IPS DF 19.7 (cell line): Measurements from ENCODE around the gene EBP.

Source experiments
- DNase-seq: peaks from one replicate; pipeline ENCODE4 v3.0.0-alpha.2; 2013; ENCODE audit warnings: low read depth, low spot score

Gene EBP

DNA sequence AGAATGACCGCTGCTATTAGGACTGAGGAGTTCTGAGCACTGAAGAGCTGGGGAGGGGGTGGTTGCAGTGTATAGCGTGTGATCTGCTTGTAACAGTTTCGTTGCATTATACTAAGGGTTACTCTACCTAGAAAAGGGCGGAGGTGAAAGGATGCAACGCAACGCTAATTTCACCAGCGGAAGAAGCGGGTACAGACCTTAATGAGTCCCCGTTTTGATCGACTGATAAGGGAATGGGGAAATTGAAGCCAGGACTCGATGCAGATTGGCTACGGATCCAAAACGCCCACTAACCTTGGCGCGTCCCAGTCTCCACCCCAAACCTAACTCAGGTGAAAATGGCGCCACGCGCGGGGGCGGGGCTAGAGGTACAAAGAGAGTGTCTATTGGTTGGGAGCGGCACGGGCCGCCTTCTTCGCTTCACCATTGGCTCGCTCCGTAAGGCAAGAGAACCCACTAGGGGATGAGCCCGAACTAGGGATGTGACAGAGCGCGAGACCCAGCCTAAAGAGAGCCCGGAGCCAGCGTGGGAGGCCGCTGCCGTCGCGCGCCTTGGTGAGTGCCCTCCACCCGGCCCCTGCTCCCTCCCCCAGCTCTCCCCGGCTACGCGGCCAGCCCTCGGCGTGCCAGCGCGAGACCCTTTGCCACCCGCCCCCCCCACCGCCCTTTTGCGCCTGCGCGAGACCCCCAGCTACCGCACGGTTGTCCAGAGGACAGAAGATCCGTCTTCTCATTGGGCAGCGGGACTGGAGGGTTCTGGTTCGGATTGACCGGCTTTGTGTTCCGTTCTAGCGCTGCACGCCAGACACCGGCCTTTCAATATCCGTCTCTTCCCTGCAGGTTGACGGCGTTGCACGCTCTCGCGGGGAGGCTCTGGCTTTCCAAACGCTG lies at the start of gene EBP:
TSS of gene EBP (plus strand) at position 456 of the 891 bp plus-strand sequence. CDS start 1,964 bp downstream, outside the sequence.
- DNase-seq, result no peak

DNA sequence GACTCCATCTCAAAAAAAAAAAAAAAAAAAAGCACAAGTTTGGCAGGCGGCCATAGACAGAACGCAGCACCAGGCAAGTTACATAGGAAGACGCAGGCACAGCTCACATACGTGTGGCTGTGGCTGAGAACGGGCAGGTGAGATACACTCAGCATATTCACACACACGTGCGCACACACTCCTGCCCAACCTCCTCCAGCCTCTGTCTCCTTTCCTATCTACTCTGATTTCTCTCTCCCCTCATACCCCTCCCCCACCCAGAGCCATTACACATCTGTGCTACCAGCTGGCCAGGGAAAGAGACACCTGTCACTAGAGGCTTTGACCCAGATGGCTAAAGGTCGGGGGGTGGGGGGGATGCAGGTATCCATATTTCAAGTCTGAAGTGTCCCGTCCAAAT lies 49.4 kb upstream of the EBP start:
- DNase-seq, result no peak

DNA sequence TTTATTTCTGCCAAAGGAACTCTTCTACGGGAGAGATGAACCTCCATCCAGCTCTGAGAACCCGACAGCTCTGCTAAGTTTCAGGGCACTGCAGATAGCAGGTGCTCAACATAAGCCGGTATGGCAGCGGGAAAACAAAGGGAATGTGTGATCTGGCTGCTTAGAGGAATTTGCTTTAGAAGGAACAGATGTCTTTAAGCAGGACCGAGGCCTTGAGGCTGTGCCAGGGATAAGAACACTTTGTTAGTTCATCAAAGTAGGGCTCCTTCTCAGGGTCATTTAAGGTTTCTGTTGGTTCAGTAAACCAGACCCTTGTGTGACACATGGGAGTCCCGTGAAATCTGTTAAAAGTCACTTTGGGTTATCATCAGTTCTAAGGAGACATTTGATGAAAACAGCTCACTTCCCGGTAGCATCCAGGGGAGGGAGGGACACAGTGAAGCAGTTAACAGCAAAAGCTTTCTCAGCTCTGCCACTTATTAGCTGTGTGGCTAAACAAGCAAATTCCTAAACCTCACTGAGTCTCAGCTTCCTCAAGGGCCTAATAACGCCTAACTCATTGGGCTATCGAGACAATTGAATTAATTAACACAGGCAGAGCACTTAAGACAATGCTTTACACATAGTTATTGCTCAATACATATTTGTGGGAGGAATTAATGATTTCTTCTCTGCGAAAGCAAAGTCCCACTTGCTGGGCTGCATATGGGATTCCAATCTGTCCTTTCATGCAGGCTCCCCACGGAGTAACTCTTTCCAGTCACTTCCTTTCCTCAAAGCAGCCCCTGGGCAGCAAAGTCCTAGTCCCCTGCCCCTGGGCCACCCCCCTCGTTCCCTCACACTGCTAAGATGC lies 48.5 kb upstream of the EBP start:
- DNase-seq, result no peak

DNA sequence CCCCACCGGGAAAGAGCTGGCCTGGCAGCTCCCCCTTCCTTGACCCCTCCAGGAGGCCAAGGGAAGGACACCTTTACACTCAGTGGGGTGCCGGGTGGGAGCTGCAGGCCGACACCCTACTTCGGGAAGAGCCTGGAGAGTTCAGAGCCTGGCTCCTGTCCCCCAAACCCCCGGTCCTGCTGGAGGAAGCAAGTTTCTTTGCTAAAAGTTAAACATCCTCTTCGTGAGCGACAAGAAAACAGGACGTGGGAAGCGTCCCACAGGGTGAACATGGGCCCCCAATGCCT lies 48.0 kb upstream of the EBP start:
- DNase-seq, result no peak

DNA sequence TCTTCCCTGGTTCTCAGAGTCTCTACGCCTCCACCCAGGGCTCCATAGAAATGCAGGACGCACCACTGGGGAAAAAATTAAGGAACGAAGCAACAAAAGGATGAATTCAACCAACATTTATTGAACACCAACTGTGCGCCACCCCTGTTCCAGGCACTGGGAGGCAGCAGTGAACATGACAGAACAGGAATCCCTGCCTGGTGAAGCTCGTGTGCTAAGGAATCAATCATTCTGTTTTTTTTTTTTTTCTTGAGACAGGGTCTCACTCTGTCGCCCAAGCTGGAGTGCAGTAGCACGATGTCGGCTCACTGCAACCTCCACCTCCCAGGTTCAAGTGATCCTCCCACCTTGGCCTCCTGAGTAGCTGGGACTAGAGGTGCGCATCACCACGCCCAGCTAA lies 47.5 kb upstream of the EBP start:
- DNase-seq, result no peak

DNA sequence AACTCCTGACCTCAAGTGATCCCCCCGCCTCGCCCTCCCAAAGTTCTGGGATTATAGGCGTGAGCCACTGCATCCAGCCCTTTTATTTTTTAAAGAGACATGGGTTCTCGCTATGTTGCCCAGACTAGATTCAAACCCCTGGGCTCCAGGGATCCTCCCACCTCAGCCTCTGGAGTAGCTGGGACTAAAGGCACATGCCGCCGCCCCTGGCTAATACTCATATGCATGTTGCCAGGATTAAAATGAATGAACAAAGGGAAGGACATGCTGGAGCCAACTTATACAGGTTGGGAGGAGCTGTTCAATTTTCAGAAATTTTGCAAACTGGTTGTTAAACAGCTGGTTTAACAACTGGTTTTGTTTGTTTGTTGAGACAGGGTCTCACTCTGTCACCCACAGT lies 47.0 kb upstream of the EBP start:
- no peak for DNase-seq

DNA sequence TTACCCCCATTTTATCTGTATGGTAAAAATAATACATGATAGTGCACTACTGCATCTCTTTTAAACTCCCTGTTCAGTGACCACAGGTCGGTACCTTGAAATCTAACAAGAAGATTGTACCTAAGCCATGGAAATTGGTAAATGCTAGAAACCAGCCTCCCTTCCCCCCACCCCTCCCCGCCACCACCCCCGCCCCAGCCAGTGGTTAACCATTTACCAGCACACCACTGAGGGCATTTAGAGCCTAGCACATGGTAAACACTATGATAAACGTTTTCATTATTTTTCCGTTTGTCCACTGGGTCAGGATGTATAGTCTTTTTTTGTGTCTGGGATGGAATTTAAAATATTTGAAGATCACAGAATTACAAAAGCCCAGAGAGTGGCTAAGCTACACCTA lies 46.3 kb upstream of the EBP start:
- DNase-seq, result no peak

DNA sequence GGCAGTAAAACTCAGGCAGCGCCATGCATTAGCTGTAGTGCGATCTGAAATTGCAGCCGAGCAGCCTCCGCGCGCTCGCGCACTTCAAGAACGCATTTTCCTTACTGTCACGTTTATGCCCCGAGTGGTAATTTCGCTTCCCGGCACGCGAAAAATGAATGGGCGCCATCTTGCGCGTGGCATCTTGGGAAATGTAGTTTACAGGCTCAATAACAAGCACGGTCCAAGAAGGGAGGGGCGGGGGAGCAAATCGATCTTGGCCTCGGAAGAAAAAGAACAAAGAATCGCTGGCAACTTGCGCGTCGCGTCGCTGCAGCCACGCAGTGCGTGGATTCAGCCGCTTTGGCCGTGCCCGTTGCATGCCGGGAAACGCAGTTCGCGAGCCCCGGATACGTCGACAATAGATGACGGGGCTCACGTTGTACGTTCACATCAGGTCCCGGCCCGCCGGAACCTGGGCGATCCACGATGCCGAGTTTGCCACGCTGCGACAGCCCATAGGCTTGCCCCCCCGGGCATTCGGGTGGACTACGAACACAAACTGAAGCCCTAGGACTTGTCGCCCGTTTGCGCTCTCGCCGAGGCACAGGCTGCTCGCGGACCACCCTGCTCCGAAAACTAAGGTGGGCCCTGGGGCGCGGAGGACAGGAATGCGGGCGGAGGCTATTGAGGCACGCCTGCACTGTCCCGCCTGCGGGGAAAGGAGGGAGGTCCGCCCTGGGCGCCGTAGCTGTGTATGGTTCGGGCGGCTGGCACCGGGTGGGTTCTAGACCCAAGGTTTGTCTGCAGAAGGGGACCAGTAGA lies 45.6 kb upstream of the EBP start, which contains the start of gene FTSJ1:
TSS of gene FTSJ1 (plus strand) at position 426 of the 804 bp plus-strand sequence. CDS start 1,849 bp downstream, outside the sequence.
- DNase-seq, result peak; percentile 40

DNA sequence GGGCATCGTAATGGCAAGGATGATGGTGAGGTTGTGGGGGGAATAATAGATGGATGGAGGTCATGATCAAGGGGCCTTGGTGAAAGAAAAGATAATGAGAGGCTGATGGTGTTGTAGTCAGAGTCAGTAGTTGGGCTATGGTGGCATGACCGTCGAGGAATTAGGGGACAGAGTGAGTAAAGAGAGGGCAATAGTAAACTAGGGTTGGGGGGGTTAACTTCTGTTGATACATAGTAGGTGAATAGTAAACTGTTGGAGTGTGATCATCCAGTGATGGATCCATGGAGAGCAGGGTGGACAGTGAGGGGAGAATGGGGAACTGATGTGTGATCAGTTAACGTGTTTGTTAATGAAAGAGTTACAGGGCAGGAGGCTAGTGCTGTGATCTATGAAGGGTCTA lies 44.7 kb upstream of the EBP start:
- no peak for DNase-seq

DNA sequence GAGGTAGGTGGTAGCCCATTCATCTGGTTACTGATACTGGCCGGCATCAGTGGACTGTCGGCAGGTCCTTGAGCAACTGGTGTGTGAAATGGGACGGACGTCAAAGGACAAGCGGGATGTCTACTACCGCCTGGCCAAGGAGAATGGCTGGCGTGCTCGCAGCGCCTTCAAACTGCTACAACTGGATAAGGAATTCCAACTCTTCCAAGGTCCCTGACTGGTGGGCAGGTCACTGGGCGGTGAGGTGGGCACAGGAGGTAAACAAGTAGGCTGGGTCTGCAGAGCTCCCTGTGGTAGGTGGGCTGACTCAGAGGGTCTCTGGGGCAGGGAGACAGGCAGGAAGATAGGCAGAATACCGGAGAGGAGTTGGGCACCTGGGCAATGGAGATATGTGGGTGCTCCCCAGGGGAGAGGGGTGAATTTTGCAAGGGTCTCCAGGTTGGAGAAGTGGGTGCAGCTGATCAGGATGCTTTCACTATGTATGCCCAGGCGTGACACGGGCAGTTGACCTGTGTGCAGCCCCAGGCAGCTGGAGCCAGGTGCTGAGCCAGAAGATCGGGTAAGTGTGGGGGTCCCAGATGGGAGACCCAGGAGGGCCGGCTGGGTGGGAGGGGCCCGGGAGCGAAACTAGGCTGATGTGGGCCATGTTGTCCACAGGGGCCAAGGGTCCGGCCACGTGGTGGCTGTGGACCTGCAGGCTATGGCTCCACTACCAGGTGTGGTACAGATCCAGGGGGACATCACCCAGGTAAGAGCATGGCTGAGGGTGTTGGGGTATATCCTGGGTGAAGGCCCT lies 43.5 kb upstream of the EBP start:
- no peak for DNase-seq

DNA sequence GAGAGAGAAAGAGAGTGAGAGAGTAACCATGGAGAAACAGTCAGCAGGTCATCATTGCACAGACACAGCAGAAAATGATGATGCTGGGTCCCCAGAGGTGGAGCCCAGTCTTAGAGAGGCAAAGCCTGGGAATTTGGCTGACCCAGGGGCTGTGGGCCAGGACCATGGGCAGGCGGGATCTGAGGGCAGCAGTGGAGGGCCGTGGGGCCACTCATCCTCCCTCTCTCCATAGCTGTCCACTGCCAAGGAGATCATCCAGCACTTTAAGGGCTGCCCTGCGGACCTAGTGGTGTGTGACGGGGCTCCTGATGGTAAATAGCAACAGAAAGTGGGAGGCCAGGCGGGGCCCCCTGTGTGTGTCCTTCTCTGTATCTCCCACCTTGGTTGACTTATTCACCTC lies 42.8 kb upstream of the EBP start:
- DNase-seq, result no peak

DNA sequence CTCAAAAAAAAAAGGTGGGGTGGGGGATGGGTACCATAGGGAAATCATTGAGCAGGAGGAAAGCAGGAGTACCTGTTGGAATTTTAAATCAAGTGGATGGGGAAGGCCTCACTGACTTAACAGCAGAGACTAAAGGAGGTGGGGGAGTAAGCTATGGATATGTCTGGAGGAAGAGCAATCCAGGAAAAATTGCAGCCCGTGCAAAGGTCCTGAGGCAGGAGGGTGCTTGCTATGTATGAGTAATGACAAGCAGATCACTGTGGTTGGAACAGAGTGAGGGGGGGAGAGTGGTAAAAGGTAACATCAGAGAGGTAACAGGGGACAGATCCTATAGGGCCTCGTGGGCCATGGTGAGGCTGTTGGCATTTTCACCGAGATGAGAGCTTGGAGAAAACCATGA lies 41.5 kb upstream of the EBP start:
- no peak for DNase-seq

DNA sequence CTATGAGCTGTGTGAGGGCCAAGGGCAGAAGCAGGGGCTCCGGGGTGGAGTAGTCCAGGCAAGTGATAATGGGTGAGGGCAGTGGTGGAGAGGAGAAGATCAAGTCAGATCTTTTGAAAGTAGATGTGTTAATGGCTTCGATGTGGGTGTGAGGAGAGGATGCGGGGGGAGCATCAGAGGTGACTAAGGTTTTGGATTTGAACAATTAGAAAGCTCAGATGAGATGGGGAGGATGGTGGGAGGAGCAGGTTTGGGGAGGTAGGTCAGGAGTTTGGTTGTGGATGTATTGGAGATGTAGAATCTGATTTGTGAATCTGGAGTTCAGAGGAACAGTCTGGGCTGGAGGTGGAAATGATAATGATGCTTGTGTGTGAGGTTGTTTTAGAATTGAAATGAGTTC lies 41.0 kb upstream of the EBP start:
- DNase-seq, result no peak

DNA sequence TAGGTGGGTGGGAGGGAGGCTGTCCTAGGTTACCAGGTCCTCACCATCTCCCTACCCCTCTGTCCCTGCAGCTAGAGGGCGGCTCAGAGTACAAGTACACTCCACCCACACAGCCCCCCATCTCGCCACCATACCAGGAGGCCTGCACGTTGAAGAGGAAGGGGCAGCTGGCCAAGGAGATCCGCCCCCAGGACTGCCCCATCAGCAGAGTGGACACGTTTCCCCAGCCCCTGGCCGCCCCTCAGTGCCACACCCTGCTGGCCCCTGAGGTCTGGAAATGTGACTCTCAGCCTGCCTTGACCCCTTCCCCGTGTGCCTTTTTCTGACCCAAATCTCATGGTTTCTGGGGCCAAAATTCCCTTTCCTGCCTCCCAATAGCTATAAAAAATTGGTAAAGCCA lies 39.1 kb upstream of the EBP start:
- DNase-seq, result no peak

DNA sequence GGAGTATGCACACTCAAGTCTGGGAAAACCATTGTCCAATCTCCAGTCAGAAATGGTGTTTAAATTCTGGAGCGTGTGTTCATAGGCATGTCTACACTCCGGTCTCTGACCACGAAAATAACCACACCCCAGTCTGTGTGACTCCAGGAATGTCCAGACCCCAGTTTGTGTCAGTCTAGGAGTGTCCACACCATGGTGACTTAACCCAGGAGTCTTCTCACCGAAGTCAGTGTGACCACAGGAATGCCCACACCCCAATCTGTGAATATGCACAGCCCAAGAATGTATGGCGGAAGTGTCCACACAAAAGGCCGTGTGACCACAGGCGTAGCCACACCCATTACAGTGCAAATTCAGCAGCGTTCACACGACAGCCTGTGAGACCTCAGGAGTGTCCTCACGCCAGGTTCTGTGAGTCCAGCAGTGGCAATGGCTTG lies 34.2 kb upstream of the EBP start:
- DNase-seq, result no peak

DNA sequence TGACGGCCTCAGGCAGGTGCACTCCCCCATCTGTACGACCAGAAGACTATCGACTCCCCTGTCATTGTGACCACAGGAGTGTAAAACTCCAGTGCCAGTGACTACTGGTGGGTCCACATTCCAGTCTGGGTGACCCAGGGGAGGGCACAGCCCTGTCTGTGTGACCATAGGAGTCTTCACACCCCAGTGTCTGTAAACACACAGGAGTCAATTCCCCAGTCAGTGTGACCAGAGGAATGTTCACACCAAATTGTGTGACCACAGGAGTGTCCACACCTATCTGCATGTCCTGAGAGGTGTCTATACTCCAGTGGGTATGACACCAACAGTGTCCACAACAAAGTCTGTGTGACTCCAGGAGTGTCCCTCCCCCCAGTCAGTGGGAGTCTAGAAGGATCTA lies 33.6 kb upstream of the EBP start:
- no peak for DNase-seq

DNA sequence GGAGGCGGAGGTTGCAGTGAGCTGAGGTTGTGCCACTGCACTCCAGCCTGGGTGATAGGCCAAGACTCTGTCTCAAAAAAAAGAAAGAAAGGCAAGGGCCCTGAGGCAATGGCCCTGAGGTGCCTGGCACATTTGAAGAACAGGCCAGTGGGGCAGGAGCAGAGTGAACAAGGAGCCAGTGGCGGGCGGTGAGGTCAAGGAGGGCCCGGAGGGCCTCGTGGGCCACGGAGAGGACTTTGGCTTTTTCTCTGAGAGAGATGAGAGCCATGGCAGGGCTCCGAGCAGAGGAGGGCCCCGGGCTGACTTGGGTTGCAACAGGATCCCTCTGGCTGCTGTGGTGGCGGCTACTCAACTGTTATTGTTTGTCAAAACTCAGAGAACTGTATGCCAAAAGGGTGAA lies 32.3 kb upstream of the EBP start:
- DNase-seq, result no peak

DNA sequence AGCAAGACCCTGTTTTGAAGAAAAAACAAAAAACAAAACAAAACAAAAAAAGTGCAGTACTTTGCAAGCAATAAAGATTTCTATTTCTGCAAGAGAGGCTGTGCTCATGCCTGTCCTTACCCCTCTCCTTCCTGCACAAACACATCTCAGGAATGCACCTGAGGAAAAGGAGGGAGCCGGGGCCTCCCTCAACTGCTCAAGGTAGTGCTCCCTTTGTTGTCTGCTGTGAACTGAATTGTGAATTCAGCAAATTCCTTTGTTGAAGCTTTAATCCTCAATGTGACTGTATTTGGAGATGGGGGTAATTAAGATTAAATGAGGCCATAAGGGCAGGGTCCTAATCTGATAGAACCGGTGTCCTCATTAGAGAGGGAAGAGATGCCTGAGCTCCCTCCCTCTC lies 31.7 kb upstream of the EBP start:
- DNase-seq, result no peak

DNA sequence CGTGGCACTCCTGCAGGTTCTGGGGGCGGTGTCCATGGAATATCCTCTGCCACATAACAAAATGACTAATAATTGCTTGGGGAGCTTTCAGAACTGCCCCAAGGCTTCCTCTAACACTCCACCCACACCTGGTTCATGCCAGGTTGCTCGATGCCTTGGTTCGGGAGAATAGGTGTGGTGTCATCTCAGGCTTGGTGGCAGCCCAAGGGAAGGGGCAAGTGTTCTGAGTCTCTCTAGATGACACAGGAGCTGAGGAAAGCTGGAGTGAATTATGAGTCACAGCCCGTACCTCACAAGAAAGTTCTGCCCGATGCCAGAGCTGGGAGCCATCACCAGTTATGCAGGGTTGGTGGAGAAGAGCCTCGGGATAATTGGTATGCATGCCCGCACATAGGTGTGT lies 30.9 kb upstream of the EBP start:
- no peak for DNase-seq

DNA sequence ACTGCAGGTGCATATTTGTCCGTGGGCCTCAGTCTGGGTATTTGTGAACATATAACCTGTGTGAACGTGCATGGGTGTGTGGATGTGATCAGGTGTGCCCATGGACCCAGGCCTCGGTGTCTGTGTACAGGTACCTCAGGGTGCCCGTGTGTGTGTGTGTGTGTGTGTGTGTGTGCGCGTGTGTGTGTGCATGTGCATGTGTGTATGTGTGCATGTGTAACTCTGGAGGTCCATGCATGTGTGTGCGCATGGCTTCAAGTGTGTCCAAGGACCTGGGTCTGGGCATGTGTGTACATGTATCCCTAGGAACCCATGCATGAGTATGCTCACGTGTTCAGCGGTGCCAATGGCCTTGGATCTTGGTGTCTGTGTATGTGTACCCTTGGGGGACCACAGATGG lies 29.8 kb upstream of the EBP start:
- no peak for DNase-seq

DNA sequence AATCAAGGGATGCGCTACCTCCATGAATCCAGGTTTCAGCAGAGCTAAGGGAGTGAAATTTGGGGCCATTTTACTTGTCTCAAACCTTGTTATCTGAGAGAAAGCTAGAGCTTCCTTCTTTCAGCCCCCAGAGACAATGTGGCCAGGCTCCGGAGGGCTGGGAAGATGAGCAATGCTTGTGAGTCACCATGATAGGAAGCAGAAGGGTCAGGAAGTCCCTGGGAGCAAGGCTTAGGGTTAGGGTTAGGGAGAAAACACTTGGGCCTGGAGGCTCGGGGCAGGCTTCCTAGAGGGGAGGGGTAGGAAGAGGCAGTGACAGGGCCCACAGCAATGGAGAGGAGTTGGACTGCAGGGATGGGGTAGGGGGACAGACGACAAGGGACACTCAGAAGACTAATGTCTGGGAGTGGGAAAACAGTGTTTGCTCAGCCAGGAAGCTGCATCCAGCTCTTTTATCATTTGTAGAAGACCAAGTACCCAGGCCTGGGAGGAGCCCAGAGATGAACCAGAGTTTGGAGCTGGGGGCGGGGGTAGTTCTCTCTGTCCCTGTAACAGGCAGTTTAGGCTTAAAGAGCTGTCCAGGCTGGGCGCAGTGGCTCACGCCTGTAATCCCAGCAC lies 29.2 kb upstream of the EBP start:
- no peak for DNase-seq
